ENCODE data around the gene RUSC2.

- no peak for TF ChIP-seq ZNF592 (IDR thresholded peaks at IDR 0.05)
- TF ChIP-seq CTCF (IDR thresholded peaks at IDR 0.05 in 2 of 3, conservative IDR thresholded peaks at IDR 0.05 in 1 of 3; ENCODE audit: control insufficient read depth in 2 of 3, extremely low read depth in 1 of 3, insufficient read depth in 1 of 3, low read depth in 3 of 3, low read length in 3 of 3): no peak
- no peak for TF ChIP-seq ETV6 (conservative IDR thresholded peaks at IDR 0.05 in 1 of 2, IDR thresholded peaks at IDR 0.05 in 1 of 2; ENCODE audit: borderline replicate concordance in 1 of 2, low read depth in 1 of 2)
- TF ChIP-seq TAF1 (IDR thresholded peaks at IDR 0.05; ENCODE audit: borderline replicate concordance, low read depth, low read length): no peak
Observed at GRCh38 chr9:35510383-35510753, 20.5 kb downstream of the RUSC2 start.
